GM12873 (cell line): ENCODE results near the gene SLC27A5.

Experiments
- TF ChIP-seq, protein P1 (sequence below): IDR thresholded peaks from 2 replicates; pipeline ENCODE4 v1.5.1; 2012; ENCODE audit warnings: low read depth, mild to moderate bottlenecking, moderate library complexity, low read length, control low read depth; ENCODE audit not compliant: insufficient read depth; ENCODE audit errors: missing control alignments

Gene SLC27A5

DNA sequence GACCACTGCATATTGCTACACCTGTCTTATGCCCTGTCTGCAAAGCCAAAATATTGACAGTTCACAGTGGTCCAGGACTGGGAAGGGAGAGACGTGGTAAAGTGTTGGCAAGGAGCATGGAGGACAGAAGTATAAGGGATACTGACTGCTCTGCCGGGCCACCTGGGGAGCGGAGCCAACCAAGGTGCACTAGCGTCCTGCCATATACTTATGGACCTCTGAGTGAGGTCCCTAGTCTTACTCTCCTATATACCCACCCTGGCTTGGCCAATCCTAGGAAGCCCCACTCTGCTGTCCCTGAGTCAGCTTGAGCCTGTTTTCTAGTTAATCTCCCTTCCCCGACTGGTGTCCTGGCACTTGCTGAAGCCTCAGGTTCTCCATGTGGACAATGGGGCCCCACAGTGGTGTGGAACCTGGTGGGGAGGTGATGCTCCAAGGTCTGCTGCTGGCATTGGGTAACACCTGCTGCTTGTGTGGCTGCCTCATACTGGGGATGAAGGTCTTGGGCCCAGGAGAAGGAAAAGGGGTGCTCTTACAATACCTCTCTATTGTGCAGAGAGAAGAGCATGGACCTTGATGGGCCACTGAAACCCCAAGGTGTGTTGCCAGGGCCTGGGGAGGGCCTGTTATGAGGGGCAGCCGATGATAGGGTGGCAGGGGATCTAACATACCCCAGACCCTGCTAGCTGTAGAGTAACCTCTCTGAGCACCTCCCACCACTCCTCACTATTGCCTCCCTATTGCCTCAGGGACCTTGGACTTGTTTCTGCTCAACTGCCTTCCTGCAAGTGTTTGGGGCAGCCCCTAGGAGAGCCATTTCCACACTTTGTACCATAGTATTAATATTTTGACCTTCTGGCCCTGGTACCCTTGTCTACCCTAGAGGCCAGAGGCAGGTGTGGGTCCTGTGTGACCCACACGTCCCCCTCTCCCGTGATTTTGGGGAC, 25.3 kb upstream of the SLC27A5 start:
- TF ChIP-seq, protein P1, sequence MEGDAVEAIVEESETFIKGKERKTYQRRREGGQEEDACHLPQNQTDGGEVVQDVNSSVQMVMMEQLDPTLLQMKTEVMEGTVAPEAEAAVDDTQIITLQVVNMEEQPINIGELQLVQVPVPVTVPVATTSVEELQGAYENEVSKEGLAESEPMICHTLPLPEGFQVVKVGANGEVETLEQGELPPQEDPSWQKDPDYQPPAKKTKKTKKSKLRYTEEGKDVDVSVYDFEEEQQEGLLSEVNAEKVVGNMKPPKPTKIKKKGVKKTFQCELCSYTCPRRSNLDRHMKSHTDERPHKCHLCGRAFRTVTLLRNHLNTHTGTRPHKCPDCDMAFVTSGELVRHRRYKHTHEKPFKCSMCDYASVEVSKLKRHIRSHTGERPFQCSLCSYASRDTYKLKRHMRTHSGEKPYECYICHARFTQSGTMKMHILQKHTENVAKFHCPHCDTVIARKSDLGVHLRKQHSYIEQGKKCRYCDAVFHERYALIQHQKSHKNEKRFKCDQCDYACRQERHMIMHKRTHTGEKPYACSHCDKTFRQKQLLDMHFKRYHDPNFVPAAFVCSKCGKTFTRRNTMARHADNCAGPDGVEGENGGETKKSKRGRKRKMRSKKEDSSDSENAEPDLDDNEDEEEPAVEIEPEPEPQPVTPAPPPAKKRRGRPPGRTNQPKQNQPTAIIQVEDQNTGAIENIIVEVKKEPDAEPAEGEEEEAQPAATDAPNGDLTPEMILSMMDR = no peak

DNA sequence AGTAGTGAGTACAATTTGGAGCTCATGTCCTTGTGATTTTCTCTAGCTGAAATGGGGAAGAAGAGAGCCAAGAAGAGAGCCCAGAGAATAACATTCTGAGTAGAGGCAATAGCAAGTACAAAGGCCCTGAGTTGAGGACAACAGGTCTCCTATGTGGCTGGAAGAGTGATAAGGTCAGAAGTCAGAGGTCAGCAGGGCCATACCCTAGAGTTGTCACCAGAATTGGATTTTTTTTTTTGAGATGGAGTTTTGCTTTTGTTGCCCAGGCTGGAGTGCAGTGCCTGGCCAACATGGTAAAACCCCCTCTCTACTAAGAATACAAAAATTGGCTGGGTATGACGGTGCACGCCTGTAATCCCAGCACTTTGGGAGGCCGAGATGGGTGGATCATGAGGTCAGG, 24.1 kb upstream of the SLC27A5 start:
- TF ChIP-seq, protein P1 = no peak

DNA sequence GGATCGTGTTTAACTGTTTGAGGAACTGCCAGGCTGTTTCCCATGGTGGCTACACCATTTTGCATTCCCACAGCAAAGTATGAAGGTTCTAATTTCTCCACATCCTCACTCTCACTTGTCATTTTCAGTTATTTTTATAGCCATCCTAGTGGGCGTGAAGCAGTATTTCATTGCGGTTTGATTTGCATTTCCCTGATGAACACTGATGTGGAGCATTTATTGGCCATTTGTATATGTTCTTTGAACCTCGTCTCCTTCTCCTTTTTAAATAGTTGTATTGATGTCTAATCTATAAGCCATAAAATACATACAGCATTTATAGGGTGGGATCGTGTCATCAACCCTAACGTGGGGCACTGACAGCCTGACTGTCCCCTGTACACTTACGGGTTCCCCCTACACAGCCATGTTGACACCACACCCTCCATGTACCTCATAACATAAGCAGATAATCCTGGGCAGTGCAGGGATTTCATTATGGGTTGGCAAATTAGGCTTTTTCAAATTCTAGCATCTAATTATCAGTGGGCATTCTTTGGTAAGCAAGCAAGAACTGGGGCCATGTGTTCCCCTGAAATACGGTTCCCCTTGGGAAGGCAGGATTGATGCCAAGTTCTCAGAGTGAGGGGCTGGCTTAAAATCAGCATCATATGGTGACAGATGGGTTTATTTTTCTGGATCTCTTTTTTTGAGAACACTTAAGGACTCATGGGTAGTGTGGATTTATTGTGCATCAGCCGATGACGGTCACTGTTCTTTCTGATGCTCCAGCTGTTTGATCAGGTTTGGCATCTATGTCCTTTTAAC, 19.4 kb upstream of the SLC27A5 start:
- TF ChIP-seq, protein P1 = no peak

DNA sequence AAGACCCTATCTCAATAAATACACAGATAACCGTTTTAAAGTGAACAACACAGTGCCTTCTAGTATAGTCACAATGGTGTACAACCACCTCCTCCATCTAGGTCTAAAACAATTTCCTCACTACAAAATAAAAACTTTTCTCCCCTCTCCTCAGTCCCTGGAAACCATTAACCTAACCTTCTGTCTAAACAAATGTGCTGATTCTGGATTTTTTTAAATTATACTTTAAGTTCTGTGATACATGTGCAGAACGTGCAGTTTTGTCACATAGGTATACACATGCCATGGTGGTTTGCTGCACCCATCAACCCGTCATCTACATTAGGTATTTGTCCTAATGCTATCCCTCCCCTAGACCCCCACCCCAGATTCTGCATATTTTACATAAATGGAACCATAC, 17.6 kb upstream of the SLC27A5 start:
- TF ChIP-seq, protein P1 = no peak

DNA sequence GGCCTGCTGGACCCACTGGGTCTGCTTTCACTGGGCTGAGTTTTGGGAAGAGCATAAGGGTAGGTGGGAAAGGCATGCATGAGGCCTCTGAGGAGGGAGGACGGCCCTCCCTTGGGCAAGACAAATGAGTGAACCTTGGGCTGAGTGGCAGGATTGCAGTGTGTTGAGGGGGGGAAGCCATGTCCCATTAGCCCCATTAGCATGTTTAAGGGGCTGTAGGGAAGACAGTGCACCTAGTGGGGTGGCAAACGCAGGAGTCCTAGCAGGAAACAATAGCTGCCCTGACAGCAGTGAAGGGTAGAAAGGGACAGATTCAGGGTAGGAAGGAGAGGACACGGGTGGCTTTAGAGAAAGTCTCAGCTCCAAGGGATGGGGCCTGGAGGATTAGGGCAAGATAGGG, 10.9 kb upstream of the SLC27A5 start:
- TF ChIP-seq, protein P1 = no peak

DNA sequence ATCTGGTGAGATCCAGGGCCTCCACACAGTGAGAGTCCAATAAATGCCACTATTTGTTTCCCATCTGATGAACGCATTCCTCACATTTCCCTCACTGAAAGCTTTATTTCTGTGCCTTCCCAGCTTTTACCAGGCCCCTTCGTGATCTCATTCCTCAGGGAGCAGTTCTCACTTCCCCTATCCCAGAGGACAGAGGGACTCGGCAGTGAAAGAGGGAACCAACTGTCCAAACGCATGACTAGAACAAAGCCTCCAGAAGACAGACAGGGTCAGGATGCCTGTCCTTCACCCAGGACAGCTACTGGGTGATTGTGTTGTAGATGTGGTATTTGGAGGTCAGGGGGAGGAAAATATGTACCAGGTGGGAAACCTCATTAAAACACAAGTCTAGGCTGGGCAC, 9.9 kb upstream of the SLC27A5 start:
- TF ChIP-seq, protein P1 = no peak

DNA sequence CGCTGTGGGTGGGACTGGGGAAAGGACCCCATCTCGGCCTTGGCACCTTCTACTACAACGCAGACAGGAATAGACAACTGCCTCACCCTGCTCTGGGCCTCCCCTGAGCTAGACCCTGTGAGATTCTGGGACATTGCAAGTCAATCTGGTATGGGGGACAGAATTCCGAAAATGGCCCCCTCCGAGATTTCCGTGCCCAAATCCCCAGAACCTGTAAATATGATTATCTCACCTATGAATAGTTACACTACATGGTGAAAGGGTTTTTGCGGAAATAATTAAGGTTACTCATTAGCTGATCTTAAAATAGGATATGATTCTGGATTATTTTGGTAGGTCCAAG, 8.4 kb upstream of the SLC27A5 start:
- TF ChIP-seq, protein P1 = no peak
